Esophagus squamous epithelium (tissue), 5 donors: Measurements from ENCODE around the gene HNMT. TPM values are rescaled to one million over a fixed set of nuclear protein-coding genes. Genes with fewer than 3 reads are reported as not detected.

Source experiments
- DNase-seq: peaks from one replicate; lab custom pipeline; 2025; lab: John Stamatoyannopoulos, UW
- H3K27ac ChIP-seq, 4 donors: fragments of 200-600 bp; sonication (generic); one replicate each; pipeline ENCODE4 v1.5.1; 2016 to 2019; ENCODE audit warnings: mild to moderate bottlenecking in 1 of 4
- H3K27me3 ChIP-seq, 4 donors: fragments of 200-600 bp; sonication (generic); 1 replicate in 3 of 4; 2 replicates in 1 of 4; pipeline versions ENCODE4 v1.5.1 to v1.6.0; 2017 to 2021; ENCODE audit warnings: antibody characterized with exemption in 1 of 4
- H3K36me3 ChIP-seq, 3 donors: fragments of 200-600 bp; sonication (generic); one replicate each; pipeline ENCODE4 v1.5.1; 2016 to 2019
- H3K4me1 ChIP-seq, 3 donors: fragments of 200-600 bp; sonication (generic); one replicate each; pipeline ENCODE4 v1.5.1; 2017 to 2019
- H3K4me3 ChIP-seq, 4 donors: fragments of 200-600 bp; sonication (generic); 1 replicate in 3 of 4; 2 replicates in 1 of 4; pipeline ENCODE4 v1.5.1; 2016 to 2019; ENCODE audit warnings: mild to moderate bottlenecking in 2 of 4, moderate library complexity in 1 of 4
- H3K9me3 ChIP-seq, 3 donors: fragments of 200-600 bp; sonication (generic); one replicate each; pipeline ENCODE4 v1.5.1; 2016 to 2019
- POLR2A ChIP-seq, 4 donors: fragments of 450-650 bp; IDR thresholded peaks; one replicate each; pipeline ENCODE4 v1.6.1; 2017; ENCODE audit warnings: antibody characterized with exemption in 4 of 4, mild to moderate bottlenecking in 4 of 4, moderate library complexity in 3 of 4
- WGBS, 2 donors: methylation state at CpG; one replicate each; pipeline ENCODE4 v1.1.5; 2018; 5-methylcytosine and 5-hydroxymethylcytosine counted together
- intact Hi-C: fragments of 100-400 bp; cut with DNase I; formaldehyde crosslinking; loops from one replicate; pipeline ENCODE4 v1.15.0; 2022
- total RNA-seq, 4 donors: library from RNA; depleted of rRNA; stranded (reverse); fragments of >200 nt; gene quantifications; one replicate each; pipeline ENCODE4 v1.1.0, GENCODE V29; 2016
- TF ChIP-seq, protein P1 (sequence below), 6 experiments: fragments of 450-650 bp in 4 of 6; fragments of 200-600 bp in 2 of 6; sonication (generic) in 2 of 6; IDR thresholded peaks; one replicate each; pipeline ENCODE4 v1.5.1; 2016 to 2019; ENCODE audit warnings: antibody characterized with exemption in 6 of 6, mild to moderate bottlenecking in 4 of 6, moderate library complexity in 4 of 6
- donor health status: DM: yes; HTN: yes; CAD: no.

Gene HNMT
- total RNA-seq, 4 donors from 2014 or later = 5.9 to 41.6 (median 8.2) TPM

DNA sequence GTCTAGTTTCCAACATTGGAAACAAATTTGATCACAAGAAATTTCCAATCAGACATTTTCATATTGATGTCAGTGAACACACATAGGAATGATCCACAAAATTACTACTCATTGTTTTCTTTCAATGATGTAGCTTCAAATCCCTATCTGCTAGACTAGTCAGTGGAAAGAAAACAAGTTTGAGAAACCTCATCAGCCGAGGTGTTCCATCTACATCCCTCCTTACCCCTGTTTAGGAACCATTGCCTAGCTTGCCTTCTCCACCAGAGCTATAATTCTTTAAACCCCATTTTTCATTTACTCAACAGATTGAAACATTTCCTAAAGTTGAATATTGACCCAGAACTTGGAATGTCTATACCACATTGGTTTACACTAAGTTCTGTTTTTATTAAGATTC is 45.3 kb downstream of the HNMT start:
- no peak for DNase-seq
- intact Hi-C loops = no loop called here
- Histone ChIP-seq H3K4me3 (no peak overlapping the region), H3K27me3 (no peaks in the 10 kb centered on the region), H3K36me3 (peaks cover 0 to 24% (median 0%) of the 10 kb centered on the region in 3 donors), H3K9me3 (no peaks in the 10 kb centered on the region), H3K4me1 (no peaks in the 10 kb centered on the region), H3K27ac (no peak overlapping the region)
- WGBS, 2 donors = 62 to 100% methylated on average over 1 of the region's 1 CpG
- no peak for TF ChIP-seq POLR2A (IDR thresholded peaks at IDR 0.05)
- TF ChIP-seq, protein P1, sequence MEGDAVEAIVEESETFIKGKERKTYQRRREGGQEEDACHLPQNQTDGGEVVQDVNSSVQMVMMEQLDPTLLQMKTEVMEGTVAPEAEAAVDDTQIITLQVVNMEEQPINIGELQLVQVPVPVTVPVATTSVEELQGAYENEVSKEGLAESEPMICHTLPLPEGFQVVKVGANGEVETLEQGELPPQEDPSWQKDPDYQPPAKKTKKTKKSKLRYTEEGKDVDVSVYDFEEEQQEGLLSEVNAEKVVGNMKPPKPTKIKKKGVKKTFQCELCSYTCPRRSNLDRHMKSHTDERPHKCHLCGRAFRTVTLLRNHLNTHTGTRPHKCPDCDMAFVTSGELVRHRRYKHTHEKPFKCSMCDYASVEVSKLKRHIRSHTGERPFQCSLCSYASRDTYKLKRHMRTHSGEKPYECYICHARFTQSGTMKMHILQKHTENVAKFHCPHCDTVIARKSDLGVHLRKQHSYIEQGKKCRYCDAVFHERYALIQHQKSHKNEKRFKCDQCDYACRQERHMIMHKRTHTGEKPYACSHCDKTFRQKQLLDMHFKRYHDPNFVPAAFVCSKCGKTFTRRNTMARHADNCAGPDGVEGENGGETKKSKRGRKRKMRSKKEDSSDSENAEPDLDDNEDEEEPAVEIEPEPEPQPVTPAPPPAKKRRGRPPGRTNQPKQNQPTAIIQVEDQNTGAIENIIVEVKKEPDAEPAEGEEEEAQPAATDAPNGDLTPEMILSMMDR (IDR thresholded peaks at IDR 0.05) = no peak

DNA sequence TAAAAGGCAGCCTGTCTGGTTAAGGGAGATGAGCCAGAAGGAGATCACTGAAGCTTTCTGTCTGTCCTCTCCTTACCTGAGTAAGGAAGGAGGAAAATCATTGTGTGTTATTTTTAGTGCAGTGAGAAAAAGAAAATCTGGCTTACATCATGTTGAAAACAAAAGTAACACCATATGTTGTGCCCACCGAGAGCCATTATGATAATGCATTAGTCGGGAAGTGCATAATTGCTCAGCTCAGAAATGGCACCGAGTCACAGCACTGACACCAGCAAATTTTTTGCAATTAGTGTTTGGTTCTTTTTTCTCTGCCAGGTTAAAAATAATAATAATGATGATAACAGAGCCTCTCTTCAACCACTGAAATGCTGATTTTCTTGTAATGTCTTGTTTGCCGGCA is 46.6 kb downstream of the HNMT start:
- WGBS, 2 donors = 73 to 81% methylated on average over 4 of the region's 4 CpGs
- TF ChIP-seq, protein P1 (IDR thresholded peaks at IDR 0.05) = no peak
- no peak for TF ChIP-seq POLR2A (IDR thresholded peaks at IDR 0.05)
- Histone ChIP-seq H3K27ac (no peak overlapping the region), H3K4me1 (peaks cover 0 to 2% (median 0%) of the 10 kb centered on the region in 3 donors), H3K9me3 (no peaks in the 10 kb centered on the region), H3K27me3 (no peaks in the 10 kb centered on the region), H3K4me3 (no peak overlapping the region), H3K36me3 (peaks cover 0 to 12% (median 0%) of the 10 kb centered on the region in 3 donors)
- intact Hi-C loops = no loop called here
- DNase-seq = no peak

DNA sequence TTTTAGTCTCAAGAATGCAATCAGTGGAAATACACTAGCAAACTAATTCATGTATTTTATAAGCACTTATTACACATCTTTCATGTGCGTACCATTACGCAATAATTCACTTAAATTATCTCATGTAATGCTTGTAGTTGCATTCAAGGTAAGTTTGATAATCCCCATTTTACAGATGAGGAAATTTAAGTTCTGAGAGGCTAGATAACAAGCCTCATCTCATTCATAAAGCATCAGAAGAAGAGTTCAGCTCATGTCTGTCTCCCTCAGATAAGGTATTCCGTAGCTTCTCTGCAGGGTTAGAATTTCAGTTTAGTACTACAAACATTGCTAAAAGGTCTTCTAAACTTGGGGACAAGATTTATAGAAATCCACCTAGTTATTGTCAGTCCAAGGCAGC is 47.8 kb downstream of the HNMT start:
- no peaks in the 10 kb centered on the region for H3K27me3 ChIP-seq
- intact Hi-C loops = no loop called here
- H3K27ac ChIP-seq = no peak overlapping the region
- WGBS, 2 donors = 94 to 95% methylated on average over 3 of the region's 3 CpGs
- H3K36me3 ChIP-seq = peaks cover 0 to 11% (median 0%) of the 10 kb centered on the region in 3 donors
- H3K4me3 ChIP-seq = no peak overlapping the region
- TF ChIP-seq, protein P1 (IDR thresholded peaks at IDR 0.05) = no peak
- no peak for TF ChIP-seq POLR2A (IDR thresholded peaks at IDR 0.05)
- no peaks in the 10 kb centered on the region for H3K9me3 ChIP-seq
- no peak for DNase-seq
- H3K4me1 ChIP-seq = peaks cover 0 to 9% (median 0%) of the 10 kb centered on the region in 3 donors

DNA sequence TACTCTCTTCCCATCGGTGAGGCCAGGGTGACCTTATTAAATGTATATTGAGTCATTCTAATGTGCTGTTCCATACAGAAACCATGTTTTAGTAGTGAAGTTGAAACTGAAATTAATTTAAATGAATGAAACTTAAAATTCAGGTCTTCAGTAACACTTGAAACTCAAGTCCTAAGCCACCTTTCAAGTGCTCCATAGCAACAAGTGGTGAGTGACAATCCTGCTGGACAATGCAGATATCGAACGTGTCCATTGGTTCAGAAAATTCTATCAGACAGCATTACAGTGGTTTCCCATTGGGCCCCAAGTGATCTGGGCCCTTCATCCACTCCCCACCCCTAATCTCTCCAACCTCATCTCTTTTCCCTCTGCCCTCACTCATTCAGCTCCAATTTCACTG is 48.7 kb downstream of the HNMT start:
- intact Hi-C loops = no loop called here
- no peak overlapping the region for H3K4me3 ChIP-seq
- H3K9me3 ChIP-seq = no peaks in the 10 kb centered on the region
- peaks cover 0 to 5% (median 0%) of the 10 kb centered on the region in 3 donors for H3K36me3 ChIP-seq
- H3K27me3 ChIP-seq = no peaks in the 10 kb centered on the region
- DNase-seq = no peak
- 92 to 94% methylated on average over 3 of the region's 3 CpGs for WGBS, 2 donors
- H3K4me1 ChIP-seq = peaks cover 0 to 17% (median 0%) of the 10 kb centered on the region in 3 donors
- TF ChIP-seq POLR2A (IDR thresholded peaks at IDR 0.05) = no peak
- TF ChIP-seq, protein P1 (IDR thresholded peaks at IDR 0.05) = no peak
- no peak overlapping the region for H3K27ac ChIP-seq

DNA sequence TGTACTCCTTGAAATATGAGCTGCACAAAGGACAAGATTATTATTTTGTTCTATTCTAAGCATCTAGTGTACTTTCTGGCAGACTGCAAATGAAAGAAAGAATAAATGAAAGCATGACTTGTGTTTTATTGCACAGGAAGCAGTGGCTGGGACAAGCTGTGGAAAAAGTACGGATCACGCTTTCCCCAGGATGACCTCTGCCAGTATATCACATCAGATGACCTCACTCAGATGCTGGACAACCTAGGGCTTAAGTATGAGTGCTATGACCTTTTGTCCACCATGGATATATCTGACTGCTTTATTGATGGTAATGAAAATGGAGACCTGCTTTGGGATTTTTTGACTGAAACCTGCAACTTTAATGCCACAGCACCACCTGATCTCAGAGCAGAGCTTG is 49.4 kb downstream of the HNMT start:
- TF ChIP-seq POLR2A (IDR thresholded peaks at IDR 0.05) = no peak
- TF ChIP-seq, protein P1 (IDR thresholded peaks at IDR 0.05) = no peak
- H3K4me3 ChIP-seq = no peak overlapping the region
- H3K27me3 ChIP-seq = no peaks in the 10 kb centered on the region
- no peak overlapping the region for H3K27ac ChIP-seq
- peaks cover 0 to 18% (median 0%) of the 10 kb centered on the region in 3 donors for H3K4me1 ChIP-seq
- no peak for DNase-seq
- H3K36me3 ChIP-seq = no peaks in the 10 kb centered on the region
- H3K9me3 ChIP-seq = no peaks in the 10 kb centered on the region
- intact Hi-C loops = no loop called here
- 85 to 92% methylated on average over 2 of the region's 2 CpGs for WGBS, 2 donors
